Lower lobe of right lung (tissue), 2 donors: ENCODE measurements around the gene PDE6D. TPM values are rescaled to one million over a fixed set of nuclear protein-coding genes. Genes with fewer than 3 reads are reported as not detected.

Experiments
- ATAC-seq, 2 donors: fragments of 200-7000 bp; cut with Tn5 transposase; one replicate each; pipeline ENCODE4 v1.9.1; 2020 to 2022; ENCODE audit warnings: mild to moderate bottlenecking in 2 of 2, moderate library complexity in 2 of 2
- DNase-seq: peaks from one replicate; pipeline ENCODE4 v3.0.0-alpha.2; 2020
- H3K27ac ChIP-seq: fragments of 200-600 bp; one replicate; pipeline ENCODE4 v1.8.0; 2022
- H3K27me3 ChIP-seq: fragments of 200-600 bp; one replicate; pipeline ENCODE4 v1.8.0; 2022; ENCODE audit warnings: low read depth
- H3K36me3 ChIP-seq: fragments of 200-600 bp; one replicate; pipeline ENCODE4 v1.8.0; 2022; ENCODE audit warnings: mild to moderate bottlenecking
- H3K4me1 ChIP-seq: fragments of 200-600 bp; one replicate; pipeline ENCODE4 v1.8.0; 2022
- H3K4me3 ChIP-seq: fragments of 200-600 bp; one replicate; pipeline ENCODE4 v1.8.0; 2022; ENCODE audit warnings: mild to moderate bottlenecking
- H3K9me3 ChIP-seq: fragments of 200-600 bp; one replicate; pipeline ENCODE4 v1.8.0; 2022
- CTCF ChIP-seq: fragments of 200-600 bp; IDR thresholded peaks from one replicate; pipeline ENCODE4 v1.8.0; 2022; ENCODE audit warnings: antibody characterized with exemption, mild to moderate bottlenecking
- intact Hi-C: fragments of 100-400 bp; cut with DNase I; formaldehyde crosslinking; loops from one replicate; pipeline ENCODE4 v1.11.0; 2022
- total RNA-seq: library from RNA; stranded (reverse); fragmentation: NEBNext Ultra II Directional; extraction: Animal tissue kit (Norgen Biotek cat#: 25700); gene quantifications from one replicate; pipeline ENCODE4 v1.2.1, GENCODE V29; 2021
- donor health status: DM: no; HTN: yes; CAD: no; lungs with severe emphysema.

Gene PDE6D
- total RNA-seq, 1 donor from 2014 or later: 18.5 TPM

GRCh38 chr2:231732604-231733003 is 48.5 kb downstream of the PDE6D start:
- TF ChIP-seq CTCF: no peak
- no peaks in the 10 kb centered on the region for H3K4me1 ChIP-seq

GRCh38 chr2:231727621-231728020 is 53.5 kb downstream of the PDE6D start:
- H3K9me3 ChIP-seq: no peaks in the 10 kb centered on the region
- peaks cover 20% of the 10 kb centered on the region for H3K36me3 ChIP-seq
- H3K27ac ChIP-seq: no peak overlapping the region
- no peak for DNase-seq
- intact Hi-C loops: no loop called here
- no peak for ATAC-seq
- H3K27me3 ChIP-seq: no peaks in the 10 kb centered on the region
- no peaks in the 10 kb centered on the region for H3K4me1 ChIP-seq
- no peak for TF ChIP-seq CTCF
- H3K4me3 ChIP-seq: no peak overlapping the region

More at GRCh38 chr2:231732604-231733003, 48.5 kb downstream of the PDE6D start:
- Histone ChIP-seq H3K36me3 (peaks cover 41% of the 10 kb centered on the region), H3K27ac (no peak overlapping the region), H3K9me3 (no peaks in the 10 kb centered on the region), H3K27me3 (no peaks in the 10 kb centered on the region), H3K4me3 (no peak overlapping the region)
- DNase-seq: no peak
- intact Hi-C loops: no loop called here
- ATAC-seq: no peak

- Histone ChIP-seq H3K4me1 (no peaks in the 10 kb centered on the region), H3K4me3 (no peak overlapping the region), H3K27ac (no peak overlapping the region), H3K36me3 (peaks cover 7% of the 10 kb centered on the region), H3K27me3 (no peaks in the 10 kb centered on the region), H3K9me3 (no peaks in the 10 kb centered on the region)
- no peak for ATAC-seq
- TF ChIP-seq CTCF: no peak
- intact Hi-C loops: no loop called here
- no peak for DNase-seq
These were observed 54.8 kb downstream of the PDE6D start for GRCh38 chr2:231726276-231726675.

GRCh38 chr2:231725476-231725875 is 55.6 kb downstream of the PDE6D start:
- no peak for TF ChIP-seq CTCF
- no peaks in the 10 kb centered on the region for H3K27me3 ChIP-seq
- DNase-seq: no peak
- H3K27ac ChIP-seq: no peak overlapping the region
- no peak overlapping the region for H3K4me3 ChIP-seq
- ATAC-seq: no peak
- H3K9me3 ChIP-seq: no peaks in the 10 kb centered on the region
- no peaks in the 10 kb centered on the region for H3K4me1 ChIP-seq
- intact Hi-C loops: no loop called here
- no peaks in the 10 kb centered on the region for H3K36me3 ChIP-seq

- ATAC-seq (no peak), DNase-seq (no peak)
- no peaks in the 10 kb centered on the region for H3K27me3 ChIP-seq
- intact Hi-C loops: no loop called here
- no peaks in the 10 kb centered on the region for H3K9me3 ChIP-seq
- no peak overlapping the region for H3K4me3 ChIP-seq
- no peaks in the 10 kb centered on the region for H3K36me3 ChIP-seq
- H3K4me1 ChIP-seq: no peaks in the 10 kb centered on the region
- no peak overlapping the region for H3K27ac ChIP-seq
- no peak for TF ChIP-seq CTCF
These were observed 58.3 kb downstream of the PDE6D start for GRCh38 chr2:231722721-231723307.
